Gastroesophageal sphincter (tissue), 3 donors: Measurements from ENCODE around the gene DIMT1.

ENCODE experiments used
- EP300 ChIP-seq: sonication (generic); formaldehyde crosslinking; IDR thresholded peaks from one replicate; pipeline ENCODE4 v1.6.1; 2017; ENCODE audit warnings: antibody characterized with exemption, mild to moderate bottlenecking
- TF ChIP-seq, protein P1 (sequence below), 4 experiments: fragments of 200-600 bp in 2 of 4; fragments of 450-650 bp in 2 of 4; sonication (generic) in 1 of 4; IDR thresholded peaks; one replicate each; pipeline ENCODE4 v1.5.1; 2017 to 2019; ENCODE audit warnings: antibody characterized with exemption in 4 of 4, mild to moderate bottlenecking in 2 of 4, moderate library complexity in 2 of 4

DNA sequence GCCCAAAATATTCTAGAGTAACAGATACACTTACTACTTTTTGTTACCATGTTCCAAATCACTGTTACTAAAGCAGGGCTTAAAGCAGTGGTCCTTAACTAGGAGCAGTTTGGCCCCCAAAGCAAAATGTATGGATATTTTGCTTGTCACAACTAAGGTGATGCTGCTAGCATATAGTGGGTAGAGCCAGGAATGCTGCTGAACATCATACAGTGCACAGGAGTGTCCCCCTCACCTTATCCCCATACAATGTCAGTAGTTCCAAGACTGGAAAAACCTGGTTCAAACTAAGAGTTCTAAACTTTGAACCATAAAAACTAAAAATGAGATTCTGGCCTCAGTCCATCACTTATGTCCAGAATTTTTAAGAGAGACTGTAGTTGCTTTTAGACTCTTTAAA, 28.1 kb downstream of the DIMT1 start:
- no peak for TF ChIP-seq EP300
- TF ChIP-seq, protein P1, sequence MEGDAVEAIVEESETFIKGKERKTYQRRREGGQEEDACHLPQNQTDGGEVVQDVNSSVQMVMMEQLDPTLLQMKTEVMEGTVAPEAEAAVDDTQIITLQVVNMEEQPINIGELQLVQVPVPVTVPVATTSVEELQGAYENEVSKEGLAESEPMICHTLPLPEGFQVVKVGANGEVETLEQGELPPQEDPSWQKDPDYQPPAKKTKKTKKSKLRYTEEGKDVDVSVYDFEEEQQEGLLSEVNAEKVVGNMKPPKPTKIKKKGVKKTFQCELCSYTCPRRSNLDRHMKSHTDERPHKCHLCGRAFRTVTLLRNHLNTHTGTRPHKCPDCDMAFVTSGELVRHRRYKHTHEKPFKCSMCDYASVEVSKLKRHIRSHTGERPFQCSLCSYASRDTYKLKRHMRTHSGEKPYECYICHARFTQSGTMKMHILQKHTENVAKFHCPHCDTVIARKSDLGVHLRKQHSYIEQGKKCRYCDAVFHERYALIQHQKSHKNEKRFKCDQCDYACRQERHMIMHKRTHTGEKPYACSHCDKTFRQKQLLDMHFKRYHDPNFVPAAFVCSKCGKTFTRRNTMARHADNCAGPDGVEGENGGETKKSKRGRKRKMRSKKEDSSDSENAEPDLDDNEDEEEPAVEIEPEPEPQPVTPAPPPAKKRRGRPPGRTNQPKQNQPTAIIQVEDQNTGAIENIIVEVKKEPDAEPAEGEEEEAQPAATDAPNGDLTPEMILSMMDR (IDR thresholded peaks at IDR 0.05) = no peak
